Glutamatergic neuron (in vitro differentiated cells): ENCODE measurements around the gene RANBP2. TPM values are rescaled to one million over a fixed set of nuclear protein-coding genes. Genes with fewer than 3 reads are reported as not detected.

Experiments
- DNase-seq: peaks from one replicate; pipeline ENCODE4 v3.0.0; 2022
- H3K27ac Mint-ChIP-seq: one replicate; pipeline ENCODE4 v1.8.0; 2020; ENCODE audit warnings: mild to moderate bottlenecking, mixed read lengths, inconsistent platforms; ENCODE audit not compliant: unreplicated experiment
- H3K27me3 Mint-ChIP-seq: one replicate; pipeline ENCODE4 v1.8.0; 2020; ENCODE audit warnings: mild to moderate bottlenecking, moderate library complexity, mixed read lengths, inconsistent platforms; ENCODE audit not compliant: unreplicated experiment
- H3K36me3 Mint-ChIP-seq: one replicate; pipeline ENCODE4 v1.8.0; 2020; ENCODE audit warnings: mild to moderate bottlenecking, mixed read lengths, inconsistent platforms; ENCODE audit not compliant: unreplicated experiment
- H3K4me1 Mint-ChIP-seq: one replicate; pipeline ENCODE4 v1.8.0; 2020; ENCODE audit warnings: mild to moderate bottlenecking, low read depth, mixed read lengths, inconsistent platforms; ENCODE audit not compliant: unreplicated experiment
- H3K4me3 Mint-ChIP-seq: one replicate; pipeline ENCODE4 v1.8.0; 2020; ENCODE audit warnings: mild to moderate bottlenecking, mixed read lengths, inconsistent platforms; ENCODE audit not compliant: unreplicated experiment
- H3K9me3 Mint-ChIP-seq: one replicate; pipeline ENCODE4 v1.8.0; 2020; ENCODE audit warnings: mild to moderate bottlenecking, moderate library complexity, mixed read lengths, inconsistent platforms; ENCODE audit not compliant: unreplicated experiment
- total RNA-seq: library from RNA; stranded (reverse); fragmentation: NEBNext Ultra II Directional; extraction: Animal tissue kit (Norgen Biotek cat#: 25700); gene quantifications from one replicate; pipeline ENCODE4 v1.2.1, GENCODE V29; 2021; ENCODE audit not compliant: unreplicated experiment
- TF ChIP-seq, protein P1 (sequence below): fragments of 200-600 bp; sonication (generic); IDR thresholded peaks from one replicate; pipeline ENCODE4 v1.5.0; 2021; ENCODE audit not compliant: partially characterized antibody, unreplicated experiment

The RANBP2 gene
- total RNA-seq, 1 donor from 2014 or later = 105 TPM

DNA sequence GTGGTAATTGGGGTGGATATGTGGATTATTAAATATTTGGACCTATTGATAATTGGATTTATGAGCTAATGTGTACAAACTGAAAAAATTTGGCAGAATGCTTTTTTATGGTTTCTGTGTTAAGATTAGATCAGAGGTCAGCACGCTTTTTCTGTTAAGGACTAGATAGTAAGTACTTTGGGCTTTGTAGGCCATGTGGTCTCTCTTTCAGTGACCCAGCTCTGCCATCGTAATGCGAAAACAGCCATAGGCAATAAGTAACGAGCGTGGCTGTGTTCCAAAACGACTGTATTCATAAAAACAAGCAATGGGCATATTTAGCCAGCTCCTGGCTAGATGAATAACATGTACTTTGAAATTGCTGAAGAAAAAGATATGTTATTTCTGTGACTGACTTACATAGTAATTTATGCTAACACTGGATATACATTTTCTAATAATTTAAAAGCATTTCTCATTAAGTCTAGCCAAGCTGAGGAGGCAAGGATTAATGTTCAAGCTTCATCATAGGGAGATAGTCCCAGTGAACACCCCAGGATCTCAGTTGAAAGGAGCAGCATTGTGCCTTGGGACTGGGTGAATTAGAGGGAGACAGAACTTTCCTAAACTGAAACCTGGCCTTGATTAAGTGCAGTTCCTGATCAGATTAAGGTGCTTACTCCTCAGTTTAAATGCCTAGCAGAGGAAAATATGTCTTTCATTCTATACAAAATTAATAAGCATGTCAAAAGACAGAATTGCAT, 87.3 kb downstream of the RANBP2 start:
- H3K27me3 Mint-ChIP-seq = peaks cover 2% of the 10 kb centered on the region
- H3K4me1 Mint-ChIP-seq = no peaks in the 10 kb centered on the region
- no peak overlapping the region for H3K4me3 Mint-ChIP-seq
- TF ChIP-seq, protein P1, sequence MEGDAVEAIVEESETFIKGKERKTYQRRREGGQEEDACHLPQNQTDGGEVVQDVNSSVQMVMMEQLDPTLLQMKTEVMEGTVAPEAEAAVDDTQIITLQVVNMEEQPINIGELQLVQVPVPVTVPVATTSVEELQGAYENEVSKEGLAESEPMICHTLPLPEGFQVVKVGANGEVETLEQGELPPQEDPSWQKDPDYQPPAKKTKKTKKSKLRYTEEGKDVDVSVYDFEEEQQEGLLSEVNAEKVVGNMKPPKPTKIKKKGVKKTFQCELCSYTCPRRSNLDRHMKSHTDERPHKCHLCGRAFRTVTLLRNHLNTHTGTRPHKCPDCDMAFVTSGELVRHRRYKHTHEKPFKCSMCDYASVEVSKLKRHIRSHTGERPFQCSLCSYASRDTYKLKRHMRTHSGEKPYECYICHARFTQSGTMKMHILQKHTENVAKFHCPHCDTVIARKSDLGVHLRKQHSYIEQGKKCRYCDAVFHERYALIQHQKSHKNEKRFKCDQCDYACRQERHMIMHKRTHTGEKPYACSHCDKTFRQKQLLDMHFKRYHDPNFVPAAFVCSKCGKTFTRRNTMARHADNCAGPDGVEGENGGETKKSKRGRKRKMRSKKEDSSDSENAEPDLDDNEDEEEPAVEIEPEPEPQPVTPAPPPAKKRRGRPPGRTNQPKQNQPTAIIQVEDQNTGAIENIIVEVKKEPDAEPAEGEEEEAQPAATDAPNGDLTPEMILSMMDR = no peak
- no peak for DNase-seq
- H3K27ac Mint-ChIP-seq = no peak overlapping the region
- peaks cover 23% of the 10 kb centered on the region for H3K36me3 Mint-ChIP-seq
- H3K9me3 Mint-ChIP-seq = peaks cover 8% of the 10 kb centered on the region

DNA sequence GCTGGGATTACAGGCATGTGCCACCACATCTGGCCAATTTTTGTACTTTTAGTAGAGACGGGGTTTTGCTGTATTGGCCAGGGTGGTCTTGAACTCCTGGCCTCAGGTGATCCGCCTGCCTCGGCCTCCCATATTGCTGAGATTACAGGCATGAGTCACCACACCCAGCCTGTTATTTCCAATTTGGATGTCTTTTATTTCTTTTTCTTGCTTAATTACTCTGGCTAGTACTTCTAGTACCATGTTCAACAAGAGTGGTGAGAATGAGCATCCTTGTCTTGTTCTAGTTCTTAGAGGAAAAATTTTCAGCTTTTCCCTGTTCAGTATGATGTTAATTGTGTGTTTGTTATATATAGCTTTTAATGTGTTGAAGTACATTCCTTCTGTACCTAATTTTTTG, 90.7 kb downstream of the RANBP2 start:
- no peak overlapping the region for H3K27ac Mint-ChIP-seq
- H3K4me3 Mint-ChIP-seq = no peak overlapping the region

DNA sequence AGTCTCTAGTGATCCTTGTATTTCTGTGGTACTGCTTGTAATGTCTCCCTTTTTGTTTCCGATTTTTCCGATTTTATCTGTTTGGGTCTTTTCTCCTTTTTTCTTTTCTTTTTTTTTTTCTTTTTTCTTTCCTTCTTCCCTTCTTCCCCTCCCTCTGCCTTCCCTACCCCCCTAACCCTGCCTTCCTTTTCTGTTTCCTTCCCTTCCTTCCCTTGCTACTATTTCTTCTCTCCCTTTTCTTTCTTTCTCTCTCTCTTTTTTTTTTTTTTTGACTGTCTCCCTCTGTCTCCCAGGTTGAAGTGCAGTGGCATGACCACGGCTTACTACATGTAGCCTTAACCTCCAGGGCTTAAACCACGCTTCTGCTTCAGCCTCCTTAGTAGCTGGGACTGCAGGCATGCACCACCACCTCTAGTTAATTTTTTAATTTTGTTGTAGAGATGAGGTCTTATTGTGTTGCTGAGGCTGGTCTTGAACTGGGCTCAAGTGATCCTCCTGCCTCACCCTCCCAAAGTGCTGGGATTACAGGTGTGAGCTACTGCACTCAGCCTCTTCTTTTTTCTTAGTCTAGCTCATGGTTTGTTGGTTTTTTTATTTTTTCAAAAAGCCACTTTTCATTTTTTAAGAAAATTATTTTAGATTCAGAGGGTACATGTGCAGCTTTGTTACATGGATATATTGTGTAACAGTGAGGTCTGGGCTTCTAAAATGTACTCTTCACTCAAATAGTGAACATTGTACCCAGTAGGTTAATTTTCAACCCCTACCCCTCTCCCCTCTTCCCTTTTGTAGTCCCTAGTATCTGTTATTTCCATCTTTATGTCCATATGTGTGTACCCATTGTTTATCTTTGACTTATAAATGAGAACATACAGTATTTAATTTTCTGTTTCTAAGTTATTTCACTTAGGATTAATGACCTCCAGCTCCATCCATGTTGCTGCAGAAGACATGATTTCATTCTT, 92.0 kb downstream of the RANBP2 start:
- Mint-ChIP-seq H3K27ac (no peak overlapping the region), H3K4me1 (no peaks in the 10 kb centered on the region)

More for the DNA sequence above, 90.7 kb downstream of the RANBP2 start:
- TF ChIP-seq, protein P1 = no peak
- no peaks in the 10 kb centered on the region for H3K4me1 Mint-ChIP-seq
- peaks cover 23% of the 10 kb centered on the region for H3K36me3 Mint-ChIP-seq
- H3K27me3 Mint-ChIP-seq = peaks cover 2% of the 10 kb centered on the region
- peaks cover 8% of the 10 kb centered on the region for H3K9me3 Mint-ChIP-seq
- no peak for DNase-seq

DNA sequence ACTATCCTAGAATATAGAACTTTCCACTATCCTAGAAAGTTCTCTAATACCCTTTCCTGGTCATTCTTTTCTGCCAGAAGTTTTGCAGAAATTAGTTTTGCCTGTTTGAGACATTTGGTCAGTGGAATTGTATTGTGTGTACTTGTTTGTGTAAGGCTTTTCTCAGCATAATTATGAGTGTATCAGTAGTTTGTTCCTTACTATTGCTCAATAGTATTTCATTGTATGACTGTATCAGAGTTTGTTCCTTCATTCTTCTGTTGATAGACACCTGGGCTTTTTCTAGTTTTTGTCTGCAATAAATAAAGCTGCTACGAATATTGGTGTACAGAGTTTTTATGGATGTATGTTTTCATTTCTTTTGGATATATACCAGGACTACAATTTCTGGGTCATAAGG, 94.5 kb downstream of the RANBP2 start:
- Mint-ChIP-seq H3K4me3 (no peak overlapping the region), H3K27me3 (peaks cover 2% of the 10 kb centered on the region), H3K36me3 (peaks cover 21% of the 10 kb centered on the region), H3K4me1 (no peaks in the 10 kb centered on the region), H3K9me3 (peaks cover 4% of the 10 kb centered on the region), H3K27ac (no peak overlapping the region)
- TF ChIP-seq, protein P1 = no peak
- no peak for DNase-seq

More for the DNA sequence above, 92.0 kb downstream of the RANBP2 start:
- no peak for DNase-seq
- TF ChIP-seq, protein P1 = no peak
- peaks cover 8% of the 10 kb centered on the region for H3K9me3 Mint-ChIP-seq
- peaks cover 23% of the 10 kb centered on the region for H3K36me3 Mint-ChIP-seq
- H3K27me3 Mint-ChIP-seq = peaks cover 2% of the 10 kb centered on the region
- H3K4me3 Mint-ChIP-seq = no peak overlapping the region
